ENCODE measurements around the gene AVL9. TPM values are rescaled to one million over a fixed set of nuclear protein-coding genes. Genes with fewer than 3 reads are reported as not detected.

Gene AVL9
- total RNA-seq, 3 donors from 2014 or later (not counting 1 experiment from before 2014, with no cell fraction given), result 36.0 to 50.0 (median 43.8) TPM

DNA sequence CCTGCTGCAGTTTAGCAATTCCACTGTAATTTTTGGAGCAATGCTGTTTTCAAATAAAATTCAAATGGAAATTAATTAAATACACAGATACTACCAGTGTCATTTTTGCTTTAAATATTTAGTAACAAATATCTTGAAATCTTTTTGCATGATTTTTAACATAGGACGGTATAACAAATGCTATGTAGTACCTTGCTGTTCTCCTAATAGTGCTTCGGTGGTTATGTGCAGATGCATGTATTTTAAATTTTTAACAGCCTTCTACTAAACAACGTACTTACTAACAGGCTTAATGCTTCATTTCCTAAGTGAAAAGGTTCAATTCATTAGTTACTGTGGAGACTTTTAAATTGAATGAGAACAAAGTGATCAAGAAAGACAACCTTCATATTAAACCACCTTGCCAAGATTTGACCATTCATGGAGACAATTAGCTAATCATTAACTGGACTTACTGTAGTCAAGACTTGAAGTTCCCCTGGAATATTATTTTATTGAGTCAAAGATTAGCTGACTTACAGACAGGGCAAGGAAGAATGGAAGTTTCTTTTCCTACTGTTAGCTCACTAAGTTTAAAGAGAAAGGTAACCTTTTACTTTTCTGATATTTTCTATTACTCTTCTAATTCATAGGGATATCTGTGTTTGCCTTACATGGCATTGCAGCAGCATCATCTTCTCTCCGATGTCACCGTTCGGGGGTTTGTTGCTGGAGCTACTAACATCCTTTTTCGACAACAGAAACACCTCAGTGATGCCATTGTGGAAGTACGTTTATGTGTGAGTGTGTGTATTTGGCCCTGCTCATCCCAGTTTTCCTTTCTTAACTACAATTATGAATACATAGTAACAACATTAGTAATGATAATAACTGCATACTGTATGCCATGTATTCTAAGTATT lies 74.3 kb downstream of the AVL9 start:
- intact Hi-C loops (cut with micrococcal nuclease), result no loop called here
- H3K27ac Mint-ChIP-seq, result no peak overlapping the region
- no peaks in the 10 kb centered on the region for H3K36me3 Mint-ChIP-seq

GRCh38 chr7:32573110-32573687 lies 77.9 kb downstream of the AVL9 start:
- H3K27me3 Mint-ChIP-seq (ENCODE audit: low read depth in 2 of 2), result no peaks in the 10 kb centered on the region
- Histone ChIP-seq H3K27me3 (ENCODE audit: control insufficient read depth, insufficient read depth, low read length) (no peaks in the 10 kb centered on the region), H3K9me3 (ENCODE audit: control insufficient read depth, insufficient read depth, low read length) (no peaks in the 10 kb centered on the region), H3K4me1 (ENCODE audit: control insufficient read depth, insufficient read depth, low read length) (no peaks in the 10 kb centered on the region), H3K27ac (ENCODE audit: low read length) (no peak overlapping the region), H3K36me3 (ENCODE audit: control insufficient read depth, insufficient read depth, low read length) (peaks cover 63% of the 10 kb centered on the region), H3K4me3 (ENCODE audit: low read length) (no peak overlapping the region)
- intact Hi-C loops (cut with micrococcal nuclease), result no loop called here
- 97% methylated on average over 10 of the region's 12 CpGs for WGBS (ENCODE audit: insufficient coverage)
- H3K4me3 Mint-ChIP-seq, result no peak overlapping the region
- TF ChIP-seq, protein P1, sequence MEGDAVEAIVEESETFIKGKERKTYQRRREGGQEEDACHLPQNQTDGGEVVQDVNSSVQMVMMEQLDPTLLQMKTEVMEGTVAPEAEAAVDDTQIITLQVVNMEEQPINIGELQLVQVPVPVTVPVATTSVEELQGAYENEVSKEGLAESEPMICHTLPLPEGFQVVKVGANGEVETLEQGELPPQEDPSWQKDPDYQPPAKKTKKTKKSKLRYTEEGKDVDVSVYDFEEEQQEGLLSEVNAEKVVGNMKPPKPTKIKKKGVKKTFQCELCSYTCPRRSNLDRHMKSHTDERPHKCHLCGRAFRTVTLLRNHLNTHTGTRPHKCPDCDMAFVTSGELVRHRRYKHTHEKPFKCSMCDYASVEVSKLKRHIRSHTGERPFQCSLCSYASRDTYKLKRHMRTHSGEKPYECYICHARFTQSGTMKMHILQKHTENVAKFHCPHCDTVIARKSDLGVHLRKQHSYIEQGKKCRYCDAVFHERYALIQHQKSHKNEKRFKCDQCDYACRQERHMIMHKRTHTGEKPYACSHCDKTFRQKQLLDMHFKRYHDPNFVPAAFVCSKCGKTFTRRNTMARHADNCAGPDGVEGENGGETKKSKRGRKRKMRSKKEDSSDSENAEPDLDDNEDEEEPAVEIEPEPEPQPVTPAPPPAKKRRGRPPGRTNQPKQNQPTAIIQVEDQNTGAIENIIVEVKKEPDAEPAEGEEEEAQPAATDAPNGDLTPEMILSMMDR (IDR thresholded peaks at IDR 0.05), result no peak
- ATAC-seq (no peak), DNase-seq (no peak)
- H3K27ac Mint-ChIP-seq, result peak overlapping the region in 1 of 2 donors; percentile 16
- H3K36me3 Mint-ChIP-seq, result peaks cover 6% of the 10 kb centered on the region
- no peaks in the 10 kb centered on the region for H3K9me3 Mint-ChIP-seq
- H3K4me1 Mint-ChIP-seq, result no peaks in the 10 kb centered on the region

More for the DNA sequence above, 74.3 kb downstream of the AVL9 start:
- Histone ChIP-seq H3K27ac (ENCODE audit: low read length) (no peak overlapping the region), H3K4me3 (ENCODE audit: low read length) (no peak overlapping the region), H3K27me3 (ENCODE audit: control insufficient read depth, insufficient read depth, low read length) (no peaks in the 10 kb centered on the region), H3K4me1 (ENCODE audit: control insufficient read depth, insufficient read depth, low read length) (no peaks in the 10 kb centered on the region), H3K36me3 (ENCODE audit: control insufficient read depth, insufficient read depth, low read length) (peaks cover 34% of the 10 kb centered on the region), H3K9me3 (ENCODE audit: control insufficient read depth, insufficient read depth, low read length) (no peaks in the 10 kb centered on the region)
- Mint-ChIP-seq H3K9me3 (no peaks in the 10 kb centered on the region), H3K4me1 (no peaks in the 10 kb centered on the region), H3K27me3 (ENCODE audit: low read depth in 2 of 2) (no peaks in the 10 kb centered on the region), H3K4me3 (no peak overlapping the region)
- TF ChIP-seq, protein P1 (IDR thresholded peaks at IDR 0.05), result no peak
- WGBS (ENCODE audit: insufficient coverage), result 100% methylated on average over 4 of the region's 8 CpGs
- ATAC-seq, result no peak
- no peak for DNase-seq

- peaks cover 58% of the 10 kb centered on the region for H3K36me3 ChIP-seq (ENCODE audit: control insufficient read depth, insufficient read depth, low read length)
- TF ChIP-seq, protein P1 (IDR thresholded peaks at IDR 0.05), result no peak
- Mint-ChIP-seq H3K27ac (no peak overlapping the region), H3K36me3 (peaks cover 6% of the 10 kb centered on the region), H3K27me3 (ENCODE audit: low read depth in 2 of 2) (no peaks in the 10 kb centered on the region), H3K9me3 (no peaks in the 10 kb centered on the region), H3K4me1 (no peaks in the 10 kb centered on the region), H3K4me3 (no peak overlapping the region)
- ATAC-seq (no peak), DNase-seq (no peak)
- no peaks in the 10 kb centered on the region for H3K4me1 ChIP-seq (ENCODE audit: control insufficient read depth, insufficient read depth, low read length)
- no peak overlapping the region for H3K27ac ChIP-seq (ENCODE audit: low read length)
- intact Hi-C loops (cut with micrococcal nuclease), result no loop called here
- H3K27me3 ChIP-seq (ENCODE audit: control insufficient read depth, insufficient read depth, low read length), result no peaks in the 10 kb centered on the region
- no peaks in the 10 kb centered on the region for H3K9me3 ChIP-seq (ENCODE audit: control insufficient read depth, insufficient read depth, low read length)
- no CpG with 5 or more reads among the region's 1 CpG for WGBS (ENCODE audit: insufficient coverage)
- H3K4me3 ChIP-seq (ENCODE audit: low read length), result no peak overlapping the region
Measured at GRCh38 chr7:32574626-32575025, 79.3 kb downstream of the AVL9 start.

All from natural killer cell (primary cell).